Frontal cortex (tissue), 1 donor: ENCODE data around the gene TRIM52. TPM values are rescaled to one million over a fixed set of nuclear protein-coding genes. Genes with fewer than 3 reads are reported as not detected.

Source experiments
- small RNA-seq: library from RNA; depleted of rRNA; stranded (forward); fragments of <200 nt; gene quantifications from one replicate; pipeline ENCODE3, GENCODE V24; 2014
- total RNA-seq: library from RNA; depleted of rRNA; stranded (reverse); fragments of >200 nt; gene quantifications from one replicate; pipeline ENCODE4 v1.2.3, GENCODE V29; 2014

TRIM52 gene
- total RNA-seq, 1 donor from 2014 or later = 9.8 TPM

Small RNA genes within 50 kb of the gene (small RNA-seq; reads per million reads assigned to genes)
- gene MIR4638 = not detected
- not detected for gene RNU6-705P
- gene SNORD95 = not detected
- not detected for gene SNORD96A

Other genes starting within 250 kb of the TRIM52 start
- gene BTNL9, start 220.9 kb downstream of the TRIM52 start, total RNA-seq = 2.9 TPM
- not detected for gene OR2V1, start 130.0 kb downstream of the TRIM52 start, total RNA-seq
- not detected for gene OR2V2, start 113.6 kb downstream of the TRIM52 start, total RNA-seq
- gene TRIM7, start 55.9 kb downstream of the TRIM52 start, total RNA-seq = 2.0 TPM
- 12.2 TPM for gene TRIM41, start 37.9 kb downstream of the TRIM52 start, total RNA-seq
- 3,351 TPM for gene RACK1, start 17.2 kb downstream of the TRIM52 start, total RNA-seq
- not detected for gene OR4F3, start 106.1 kb upstream of the TRIM52 start, total RNA-seq